ENCODE measurements around the gene ASXL3.

ASXL3 gene

GRCh38 chr18:33584548-33585430 lies 6.8 kb downstream of the ASXL3 start:
- no peak for DNase-seq

- DNase-seq, result no peak
These were observed 7.4 kb downstream of the ASXL3 start for GRCh38 chr18:33585431-33585775.

- DNase-seq, result no peak
These were observed 10.3 kb downstream of the ASXL3 start for GRCh38 chr18:33588361-33588760.

- DNase-seq, result peak; percentile 94
These were observed 15.2 kb downstream of the ASXL3 start for GRCh38 chr18:33593261-33593660.

- DNase-seq, result no peak
These were observed 16.8 kb downstream of the ASXL3 start for GRCh38 chr18:33594799-33595198.

GRCh38 chr18:33596178-33596854 lies 18.3 kb downstream of the ASXL3 start:
- DNase-seq, result no peak

GRCh38 chr18:33600846-33601245 lies 22.8 kb downstream of the ASXL3 start:
- DNase-seq, result no peak

GRCh38 chr18:33603454-33603853 lies 25.4 kb downstream of the ASXL3 start:
- no peak for DNase-seq

GRCh38 chr18:33605250-33605649 lies 27.2 kb downstream of the ASXL3 start:
- no peak for DNase-seq

GRCh38 chr18:33606621-33607020 lies 28.6 kb downstream of the ASXL3 start:
- no peak for DNase-seq

GRCh38 chr18:33611525-33612135 lies 33.6 kb downstream of the ASXL3 start:
- no peak for DNase-seq

GRCh38 chr18:33612632-33613031 lies 34.6 kb downstream of the ASXL3 start:
- no peak for DNase-seq

- DNase-seq, result peak; percentile 56
These were observed 38.5 kb downstream of the ASXL3 start for GRCh38 chr18:33616556-33616955.

- DNase-seq, result no peak
These were observed 49.1 kb downstream of the ASXL3 start for GRCh38 chr18:33627114-33627513.

- no peak for DNase-seq
These were observed 52.5 kb downstream of the ASXL3 start for GRCh38 chr18:33630476-33630875.

GRCh38 chr18:33641141-33641540 lies 63.1 kb downstream of the ASXL3 start:
- no peak for DNase-seq

- DNase-seq, result no peak
These were observed 66.5 kb downstream of the ASXL3 start for GRCh38 chr18:33644494-33644893.

- DNase-seq, result no peak
These were observed 69.3 kb downstream of the ASXL3 start for GRCh38 chr18:33647365-33647764.

- no peak for DNase-seq
These were observed 74.6 kb downstream of the ASXL3 start for GRCh38 chr18:33652635-33653034.

GRCh38 chr18:33653231-33653630 lies 75.2 kb downstream of the ASXL3 start:
- DNase-seq, result no peak

- DNase-seq, result no peak
These were observed 79.0 kb downstream of the ASXL3 start for GRCh38 chr18:33656889-33657448.

GRCh38 chr18:33660696-33661310 lies 82.8 kb downstream of the ASXL3 start:
- DNase-seq, result no peak

- no peak for DNase-seq
These were observed 86.3 kb downstream of the ASXL3 start for GRCh38 chr18:33664241-33664874.
